ENCODE data around the gene SLC25A30. TPM values are rescaled to one million over a fixed set of nuclear protein-coding genes. Genes with fewer than 3 reads are reported as not detected.
A peak's percentile ranks its signal among the peaks of the same experiment; 100 is the strongest.

Gene SLC25A30
- total and polyA plus RNA-seq, 9 of the 15 experiments (the other 6 are each of a cell fraction or from before 2014, with no cell fraction given), result 1.1 to 11.1 (median 5.6) TPM

- TF ChIP-seq, protein P1, sequence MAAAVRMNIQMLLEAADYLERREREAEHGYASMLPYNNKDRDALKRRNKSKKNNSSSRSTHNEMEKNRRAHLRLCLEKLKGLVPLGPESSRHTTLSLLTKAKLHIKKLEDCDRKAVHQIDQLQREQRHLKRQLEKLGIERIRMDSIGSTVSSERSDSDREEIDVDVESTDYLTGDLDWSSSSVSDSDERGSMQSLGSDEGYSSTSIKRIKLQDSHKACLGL (CRISPR knock-in tag; IDR thresholded peaks at IDR 0.05; ENCODE audit: borderline replicate concordance, poor library complexity, severe bottlenecking), result no peak
- TF ChIP-seq, protein P2, sequence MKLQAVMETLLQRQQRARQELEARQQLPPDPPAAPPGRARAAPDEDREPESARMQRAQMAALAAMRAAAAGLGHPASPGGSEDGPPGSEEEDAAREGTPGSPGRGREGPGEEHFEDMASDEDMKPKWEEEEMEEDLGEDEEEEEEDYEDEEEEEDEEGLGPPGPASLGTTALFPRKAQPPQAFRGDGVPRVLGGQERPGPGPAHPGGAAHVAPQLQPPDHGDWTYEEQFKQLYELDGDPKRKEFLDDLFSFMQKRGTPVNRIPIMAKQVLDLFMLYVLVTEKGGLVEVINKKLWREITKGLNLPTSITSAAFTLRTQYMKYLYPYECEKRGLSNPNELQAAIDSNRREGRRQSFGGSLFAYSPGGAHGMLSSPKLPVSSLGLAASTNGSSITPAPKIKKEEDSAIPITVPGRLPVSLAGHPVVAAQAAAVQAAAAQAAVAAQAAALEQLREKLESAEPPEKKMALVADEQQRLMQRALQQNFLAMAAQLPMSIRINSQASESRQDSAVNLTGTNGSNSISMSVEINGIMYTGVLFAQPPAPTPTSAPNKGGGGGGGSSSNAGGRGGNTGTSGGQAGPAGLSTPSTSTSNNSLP (IDR thresholded peaks at IDR 0.05; ENCODE audit: borderline replicate concordance, low read depth, low read length), result peak; percentile 85; the same call in 1 of the 2 replicates
- TF ChIP-seq NFYB (IDR thresholded peaks at IDR 0.05; ENCODE audit: extremely low read depth, insufficient read length) (no peak), NUFIP1 (IDR thresholded peaks at IDR 0.05; ENCODE audit: partially characterized antibody) (no peak), CBX2 (IDR thresholded peaks at IDR 0.05; ENCODE audit: insufficient read depth, low read length, poor library complexity, severe bottlenecking) (no peak), RBBP5 (IDR thresholded peaks at IDR 0.05; ENCODE audit: borderline replicate concordance, insufficient read depth, low read length, poor library complexity, severe bottlenecking) (peak; percentile 97), TCF7L2 (IDR thresholded peaks at IDR 0.05; ENCODE audit: low read depth, low read length) (no peak), ZNF717 (CRISPR knock-in tag; IDR thresholded peaks at IDR 0.05) (no peak), ZZZ3 (IDR thresholded peaks at IDR 0.05) (no peak), HMG20A (CRISPR knock-in tag; conservative IDR thresholded peaks at IDR 0.05) (no peak), RREB1 (CRISPR knock-in tag; IDR thresholded peaks at IDR 0.05) (no peak), CBX1 (IDR thresholded peaks at IDR 0.05; ENCODE audit: low read depth) (peak; percentile 66; the same call in 1 of the 2 replicates), ZNF668 (CRISPR knock-in tag; IDR thresholded peaks at IDR 0.05) (no peak), CTBP1 (IDR thresholded peaks at IDR 0.05; ENCODE audit: borderline replicate concordance) (peak; percentile 58; the same call in 1 of the 2 replicates), ASH1L (IDR thresholded peaks at IDR 0.05; ENCODE audit: borderline replicate concordance, low read depth, partially characterized antibody) (peak; percentile 49)
- TF ChIP-seq, protein P3, sequence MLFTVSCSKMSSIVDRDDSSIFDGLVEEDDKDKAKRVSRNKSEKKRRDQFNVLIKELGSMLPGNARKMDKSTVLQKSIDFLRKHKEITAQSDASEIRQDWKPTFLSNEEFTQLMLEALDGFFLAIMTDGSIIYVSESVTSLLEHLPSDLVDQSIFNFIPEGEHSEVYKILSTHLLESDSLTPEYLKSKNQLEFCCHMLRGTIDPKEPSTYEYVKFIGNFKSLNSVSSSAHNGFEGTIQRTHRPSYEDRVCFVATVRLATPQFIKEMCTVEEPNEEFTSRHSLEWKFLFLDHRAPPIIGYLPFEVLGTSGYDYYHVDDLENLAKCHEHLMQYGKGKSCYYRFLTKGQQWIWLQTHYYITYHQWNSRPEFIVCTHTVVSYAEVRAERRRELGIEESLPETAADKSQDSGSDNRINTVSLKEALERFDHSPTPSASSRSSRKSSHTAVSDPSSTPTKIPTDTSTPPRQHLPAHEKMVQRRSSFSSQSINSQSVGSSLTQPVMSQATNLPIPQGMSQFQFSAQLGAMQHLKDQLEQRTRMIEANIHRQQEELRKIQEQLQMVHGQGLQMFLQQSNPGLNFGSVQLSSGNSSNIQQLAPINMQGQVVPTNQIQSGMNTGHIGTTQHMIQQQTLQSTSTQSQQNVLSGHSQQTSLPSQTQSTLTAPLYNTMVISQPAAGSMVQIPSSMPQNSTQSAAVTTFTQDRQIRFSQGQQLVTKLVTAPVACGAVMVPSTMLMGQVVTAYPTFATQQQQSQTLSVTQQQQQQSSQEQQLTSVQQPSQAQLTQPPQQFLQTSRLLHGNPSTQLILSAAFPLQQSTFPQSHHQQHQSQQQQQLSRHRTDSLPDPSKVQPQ (CRISPR knock-in tag; IDR thresholded peaks at IDR 0.05; ENCODE audit: borderline replicate concordance), result no peak
Measured at GRCh38 chr13:45464687-45465453, 46.7 kb upstream of the SLC25A30 start, which contains the start of gene COG3 (continued).

Data from K562 (cell line).